ENCODE data around the gene FBN2. TPM values are rescaled to one million over a fixed set of nuclear protein-coding genes. Genes with fewer than 3 reads are reported as not detected.

The FBN2 gene
- polyA plus RNA-seq, 1 donor from 2014 or later: 1.6 TPM

DNA sequence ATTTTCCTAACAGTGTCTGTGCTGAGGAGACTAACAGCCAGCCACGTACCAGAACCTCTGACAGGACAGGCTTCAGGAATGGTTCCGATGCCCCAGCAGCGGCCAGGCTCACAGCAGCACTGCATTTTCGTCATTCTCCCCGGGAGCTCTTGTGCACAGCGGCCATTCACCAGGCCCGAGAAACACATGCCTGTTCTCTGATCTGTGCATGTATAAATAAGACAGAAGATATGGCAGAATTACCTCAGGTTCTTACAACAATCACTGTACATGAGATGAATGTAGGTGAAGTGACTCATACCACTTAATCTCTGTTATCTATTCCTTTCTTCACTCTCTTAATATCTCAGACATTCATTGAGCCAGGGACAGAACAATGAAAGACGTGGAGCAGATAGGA is 143.0 kb downstream of the FBN2 start:
- no peaks in the 10 kb centered on the region for H3K9me2 ChIP-seq (ENCODE audit: insufficient read depth, low read length)

DNA sequence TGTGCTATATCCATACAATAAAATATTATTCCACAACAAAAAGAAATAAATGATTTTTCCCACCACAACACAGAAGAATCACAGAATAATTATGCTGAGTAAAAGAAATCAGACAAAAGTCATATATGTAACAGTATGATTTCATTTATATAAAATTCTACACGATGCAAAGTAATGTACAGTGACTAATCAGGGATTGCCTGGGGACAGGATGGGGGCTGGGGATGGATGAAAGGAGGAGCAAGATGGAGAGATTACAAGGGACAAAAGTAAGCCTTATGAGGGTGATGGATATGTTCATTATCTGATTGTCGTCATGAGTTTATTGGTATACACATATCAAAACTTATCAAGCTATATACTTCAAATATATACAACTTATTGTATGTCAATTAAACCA is 154.0 kb downstream of the FBN2 start:
- H4K20me1 ChIP-seq (ENCODE audit: insufficient read depth): no peaks in the 10 kb centered on the region
- no peaks in the 10 kb centered on the region for H3K36me3 ChIP-seq (ENCODE audit: insufficient read depth, low read length)
- no peak overlapping the region for H3K9ac ChIP-seq (ENCODE audit: low read length)
- H3K9me3 ChIP-seq (ENCODE audit: low read length): no peaks in the 10 kb centered on the region
- no peak overlapping the region for H3K27ac ChIP-seq (ENCODE audit: low read length)
- H3K79me2 ChIP-seq (replicated peaks; ENCODE audit: insufficient read depth, low read length): no peaks in the 10 kb centered on the region
- no peak overlapping the region for H2AFZ ChIP-seq (ENCODE audit: low read depth, low read length)
- no peaks in the 10 kb centered on the region for H3K9me2 ChIP-seq (ENCODE audit: insufficient read depth, low read length)
- H3F3A ChIP-seq (ENCODE audit: insufficient read depth, low read length, poor library complexity, severe bottlenecking): no peaks in the 10 kb centered on the region
- no peak overlapping the region for H3K4me2 ChIP-seq (ENCODE audit: low read length)
- H3K27me3 ChIP-seq (ENCODE audit: insufficient read depth, low read depth, low read length): no peaks in the 10 kb centered on the region
- no peak overlapping the region for H3K4me3 ChIP-seq (ENCODE audit: low read length)
- TF ChIP-seq SMC3 (conservative IDR thresholded peaks at IDR 0.05; ENCODE audit: poor library complexity) (no peak), TAF1 (IDR thresholded peaks at IDR 0.05; ENCODE audit: low read depth) (no peak), MXI1 (conservative IDR thresholded peaks at IDR 0.05; ENCODE audit: poor library complexity, severe bottlenecking) (no peak), EP300 (conservative IDR thresholded peaks at IDR 0.05; ENCODE audit: poor library complexity, severe bottlenecking) (no peak), RAD21 (conservative IDR thresholded peaks at IDR 0.05) (no peak), POLR2AphosphoS5 (IDR thresholded peaks at IDR 0.05) (no peak), EZH2 (IDR thresholded peaks at IDR 0.05; ENCODE audit: borderline replicate concordance, insufficient read depth, low read length, poor library complexity, severe bottlenecking) (no peak)
- TF ChIP-seq, protein P1, sequence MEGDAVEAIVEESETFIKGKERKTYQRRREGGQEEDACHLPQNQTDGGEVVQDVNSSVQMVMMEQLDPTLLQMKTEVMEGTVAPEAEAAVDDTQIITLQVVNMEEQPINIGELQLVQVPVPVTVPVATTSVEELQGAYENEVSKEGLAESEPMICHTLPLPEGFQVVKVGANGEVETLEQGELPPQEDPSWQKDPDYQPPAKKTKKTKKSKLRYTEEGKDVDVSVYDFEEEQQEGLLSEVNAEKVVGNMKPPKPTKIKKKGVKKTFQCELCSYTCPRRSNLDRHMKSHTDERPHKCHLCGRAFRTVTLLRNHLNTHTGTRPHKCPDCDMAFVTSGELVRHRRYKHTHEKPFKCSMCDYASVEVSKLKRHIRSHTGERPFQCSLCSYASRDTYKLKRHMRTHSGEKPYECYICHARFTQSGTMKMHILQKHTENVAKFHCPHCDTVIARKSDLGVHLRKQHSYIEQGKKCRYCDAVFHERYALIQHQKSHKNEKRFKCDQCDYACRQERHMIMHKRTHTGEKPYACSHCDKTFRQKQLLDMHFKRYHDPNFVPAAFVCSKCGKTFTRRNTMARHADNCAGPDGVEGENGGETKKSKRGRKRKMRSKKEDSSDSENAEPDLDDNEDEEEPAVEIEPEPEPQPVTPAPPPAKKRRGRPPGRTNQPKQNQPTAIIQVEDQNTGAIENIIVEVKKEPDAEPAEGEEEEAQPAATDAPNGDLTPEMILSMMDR (IDR thresholded peaks at IDR 0.05; ENCODE audit: poor library complexity, severe bottlenecking): no peak
- TF ChIP-seq, protein P2, sequence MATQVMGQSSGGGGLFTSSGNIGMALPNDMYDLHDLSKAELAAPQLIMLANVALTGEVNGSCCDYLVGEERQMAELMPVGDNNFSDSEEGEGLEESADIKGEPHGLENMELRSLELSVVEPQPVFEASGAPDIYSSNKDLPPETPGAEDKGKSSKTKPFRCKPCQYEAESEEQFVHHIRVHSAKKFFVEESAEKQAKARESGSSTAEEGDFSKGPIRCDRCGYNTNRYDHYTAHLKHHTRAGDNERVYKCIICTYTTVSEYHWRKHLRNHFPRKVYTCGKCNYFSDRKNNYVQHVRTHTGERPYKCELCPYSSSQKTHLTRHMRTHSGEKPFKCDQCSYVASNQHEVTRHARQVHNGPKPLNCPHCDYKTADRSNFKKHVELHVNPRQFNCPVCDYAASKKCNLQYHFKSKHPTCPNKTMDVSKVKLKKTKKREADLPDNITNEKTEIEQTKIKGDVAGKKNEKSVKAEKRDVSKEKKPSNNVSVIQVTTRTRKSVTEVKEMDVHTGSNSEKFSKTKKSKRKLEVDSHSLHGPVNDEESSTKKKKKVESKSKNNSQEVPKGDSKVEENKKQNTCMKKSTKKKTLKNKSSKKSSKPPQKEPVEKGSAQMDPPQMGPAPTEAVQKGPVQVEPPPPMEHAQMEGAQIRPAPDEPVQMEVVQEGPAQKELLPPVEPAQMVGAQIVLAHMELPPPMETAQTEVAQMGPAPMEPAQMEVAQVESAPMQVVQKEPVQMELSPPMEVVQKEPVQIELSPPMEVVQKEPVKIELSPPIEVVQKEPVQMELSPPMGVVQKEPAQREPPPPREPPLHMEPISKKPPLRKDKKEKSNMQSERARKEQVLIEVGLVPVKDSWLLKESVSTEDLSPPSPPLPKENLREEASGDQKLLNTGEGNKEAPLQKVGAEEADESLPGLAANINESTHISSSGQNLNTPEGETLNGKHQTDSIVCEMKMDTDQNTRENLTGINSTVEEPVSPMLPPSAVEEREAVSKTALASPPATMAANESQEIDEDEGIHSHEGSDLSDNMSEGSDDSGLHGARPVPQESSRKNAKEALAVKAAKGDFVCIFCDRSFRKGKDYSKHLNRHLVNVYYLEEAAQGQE (IDR thresholded peaks at IDR 0.05; ENCODE audit: borderline replicate concordance): no peak

More for the DNA sequence above, 143.0 kb downstream of the FBN2 start:
- TF ChIP-seq, protein P1 (IDR thresholded peaks at IDR 0.05; ENCODE audit: poor library complexity, severe bottlenecking): no peak
- no peak for TF ChIP-seq EP300 (conservative IDR thresholded peaks at IDR 0.05; ENCODE audit: poor library complexity, severe bottlenecking)
- TF ChIP-seq EZH2 (IDR thresholded peaks at IDR 0.05; ENCODE audit: borderline replicate concordance, insufficient read depth, low read length, poor library complexity, severe bottlenecking): no peak
- no peak for TF ChIP-seq SMC3 (conservative IDR thresholded peaks at IDR 0.05; ENCODE audit: poor library complexity)
- TF ChIP-seq, protein P2 (IDR thresholded peaks at IDR 0.05; ENCODE audit: borderline replicate concordance): no peak
- TF ChIP-seq MXI1 (conservative IDR thresholded peaks at IDR 0.05; ENCODE audit: poor library complexity, severe bottlenecking): no peak
- no peak for TF ChIP-seq TAF1 (IDR thresholded peaks at IDR 0.05; ENCODE audit: low read depth)
- TF ChIP-seq RAD21 (conservative IDR thresholded peaks at IDR 0.05): no peak
- no peak for TF ChIP-seq POLR2AphosphoS5 (IDR thresholded peaks at IDR 0.05)
- Histone ChIP-seq H3K9me3 (ENCODE audit: low read length) (no peaks in the 10 kb centered on the region), H3K4me3 (ENCODE audit: low read length) (no peak overlapping the region), H2AFZ (ENCODE audit: low read depth, low read length) (no peak overlapping the region), H3K4me2 (ENCODE audit: low read length) (no peak overlapping the region), H3K36me3 (ENCODE audit: insufficient read depth, low read length) (no peaks in the 10 kb centered on the region), H3K9ac (ENCODE audit: low read length) (no peak overlapping the region), H3K27ac (ENCODE audit: low read length) (no peak overlapping the region), H3K27me3 (ENCODE audit: insufficient read depth, low read depth, low read length) (no peaks in the 10 kb centered on the region), H3F3A (ENCODE audit: insufficient read depth, low read length, poor library complexity, severe bottlenecking) (no peaks in the 10 kb centered on the region), H3K79me2 (replicated peaks; ENCODE audit: insufficient read depth, low read length) (no peaks in the 10 kb centered on the region), H4K20me1 (ENCODE audit: insufficient read depth) (no peaks in the 10 kb centered on the region)
